ENCODE data around the gene MAPKAPK2. TPM values are rescaled to one million over a fixed set of nuclear protein-coding genes. Genes with fewer than 3 reads are reported as not detected.

MAPKAPK2 gene
- polyA plus RNA-seq, 1 donor (not counting 4 experiments of a cell fraction or from before 2014, with no cell fraction given), result 41.5 TPM

GRCh38 chr1:206729507-206729906 is 44.8 kb downstream of the MAPKAPK2 start:
- H3K79me2 ChIP-seq (ENCODE audit: control insufficient read depth, insufficient read depth, low read length), result peaks cover 41% of the 10 kb centered on the region
- dilution Hi-C loops (cut with MboI; ENCODE audit: extremely low pct_ligation_motif_present, low sequenced_read_pairs), result no loop called here
- no peak for TF ChIP-seq CTCF (optimal IDR thresholded peaks at IDR 0.05 in 1 of 3, IDR thresholded peaks at IDR 0.05 in 1 of 3, conservative IDR thresholded peaks at IDR 0.05 in 1 of 3; ENCODE audit: extremely low read depth in 1 of 3, insufficient read depth in 2 of 3, low read length in 3 of 3)
- no peak for TF ChIP-seq EZH2 (IDR thresholded peaks at IDR 0.05; ENCODE audit: low read length)

GRCh38 chr1:206732508-206732907 is 47.8 kb downstream of the MAPKAPK2 start:
- no peak for FAIRE-seq

More at GRCh38 chr1:206729507-206729906, 44.8 kb downstream of the MAPKAPK2 start:
- H3K9ac ChIP-seq (ENCODE audit: control insufficient read depth, extremely low read depth, insufficient read depth, low read length), result no peak overlapping the region
- H3K4me2 ChIP-seq (ENCODE audit: control insufficient read depth, extremely low read depth, insufficient read depth, low read depth, low read length), result no peak overlapping the region
- H3K27me3 ChIP-seq (ENCODE audit: control insufficient read depth, extremely low read depth, insufficient read depth, low read length), result no peaks in the 10 kb centered on the region
- no peaks in the 10 kb centered on the region for H3K4me1 ChIP-seq (ENCODE audit: control insufficient read depth, extremely low read depth, insufficient read depth, low read length)
- peaks cover 30 to 33% of the 10 kb centered on the region in 2 experiments for H3K36me3 ChIP-seq (ENCODE audit: control insufficient read depth in 2 of 2, extremely low read depth in 1 of 2, insufficient read depth in 2 of 2, low read length in 2 of 2)
- no peak overlapping the region for H2AFZ ChIP-seq (ENCODE audit: control insufficient read depth, low read length)
- peaks cover 30% of the 10 kb centered on the region for H4K20me1 ChIP-seq (ENCODE audit: control insufficient read depth, extremely low read depth, insufficient read depth, low read length)
- no peaks in the 10 kb centered on the region for H3K9me3 ChIP-seq (ENCODE audit: control insufficient read depth, low read depth, low read length)
- H3K4me3 ChIP-seq (ENCODE audit: control insufficient read depth in 2 of 3, extremely low read depth in 1 of 3, insufficient read depth in 2 of 3, low read depth in 1 of 3, low read length in 3 of 3), result no peak overlapping the region
- H3K9me1 ChIP-seq (ENCODE audit: control insufficient read depth, extremely low read depth, insufficient read depth, low read length), result peaks cover 4% of the 10 kb centered on the region
- no peak overlapping the region for H3K27ac ChIP-seq (ENCODE audit: control insufficient read depth, insufficient read depth, low read length)
- DNase-seq (ENCODE audit: low read depth, low spot score), result no peak
- no peak for FAIRE-seq

More at GRCh38 chr1:206732508-206732907, 47.8 kb downstream of the MAPKAPK2 start:
- Histone ChIP-seq H3K9me1 (ENCODE audit: control insufficient read depth, extremely low read depth, insufficient read depth, low read length) (no peaks in the 10 kb centered on the region), H3K4me3 (ENCODE audit: control insufficient read depth in 2 of 3, extremely low read depth in 1 of 3, insufficient read depth in 2 of 3, low read depth in 1 of 3, low read length in 3 of 3) (no peak overlapping the region), H3K9me3 (ENCODE audit: control insufficient read depth, low read depth, low read length) (no peaks in the 10 kb centered on the region), H4K20me1 (ENCODE audit: control insufficient read depth, extremely low read depth, insufficient read depth, low read length) (peaks cover 9% of the 10 kb centered on the region), H3K27ac (ENCODE audit: control insufficient read depth, insufficient read depth, low read length) (no peak overlapping the region), H3K9ac (ENCODE audit: control insufficient read depth, extremely low read depth, insufficient read depth, low read length) (no peak overlapping the region), H3K4me1 (ENCODE audit: control insufficient read depth, extremely low read depth, insufficient read depth, low read length) (no peaks in the 10 kb centered on the region), H3K36me3 (ENCODE audit: control insufficient read depth in 2 of 2, extremely low read depth in 1 of 2, insufficient read depth in 2 of 2, low read length in 2 of 2) (peaks cover 39 to 44% of the 10 kb centered on the region in 2 experiments), H2AFZ (ENCODE audit: control insufficient read depth, low read length) (no peak overlapping the region), H3K79me2 (ENCODE audit: control insufficient read depth, insufficient read depth, low read length) (peaks cover 13% of the 10 kb centered on the region), H3K4me2 (ENCODE audit: control insufficient read depth, extremely low read depth, insufficient read depth, low read depth, low read length) (no peak overlapping the region), H3K27me3 (ENCODE audit: control insufficient read depth, extremely low read depth, insufficient read depth, low read length) (no peaks in the 10 kb centered on the region)
- TF ChIP-seq CTCF (optimal IDR thresholded peaks at IDR 0.05 in 1 of 3, IDR thresholded peaks at IDR 0.05 in 1 of 3, conservative IDR thresholded peaks at IDR 0.05 in 1 of 3; ENCODE audit: extremely low read depth in 1 of 3, insufficient read depth in 2 of 3, low read length in 3 of 3) (no peak), EZH2 (IDR thresholded peaks at IDR 0.05; ENCODE audit: low read length) (no peak)
- dilution Hi-C loops (cut with MboI; ENCODE audit: extremely low pct_ligation_motif_present, low sequenced_read_pairs), result no loop called here
- no peak for DNase-seq (ENCODE audit: low read depth, low spot score)
